HFFc6 (cell line): ENCODE results near the gene CCDC85A. TPM values are rescaled to one million over a fixed set of nuclear protein-coding genes. Genes with fewer than 3 reads are reported as not detected.

Experiments
- DNase-seq: peaks from one replicate; pipeline ENCODE4 v3.0.0-alpha.2; 2018
- H3K27ac Mint-ChIP-seq: 2 replicates; pipeline ENCODE4 v1.8.0; 2020; ENCODE audit warnings: mild to moderate bottlenecking, mixed read lengths
- H3K27me3 Mint-ChIP-seq: 2 replicates; pipeline ENCODE4 v1.8.0; 2021; ENCODE audit warnings: mild to moderate bottlenecking, moderate library complexity, mixed read lengths; ENCODE audit not compliant: insufficient read depth
- H3K36me3 Mint-ChIP-seq: 2 replicates; pipeline ENCODE4 v1.8.0; 2021; ENCODE audit warnings: low read depth, mixed read lengths
- H3K4me1 Mint-ChIP-seq: 2 replicates; pipeline ENCODE4 v1.8.0; 2020; ENCODE audit warnings: low read depth, mixed read lengths
- H3K4me3 Mint-ChIP-seq: 2 replicates; pipeline ENCODE4 v1.8.0; 2020; ENCODE audit warnings: mild to moderate bottlenecking, moderate library complexity, mixed read lengths
- H3K9me3 Mint-ChIP-seq: 2 replicates; pipeline ENCODE4 v1.8.0; 2020; ENCODE audit warnings: mild to moderate bottlenecking, mixed read lengths
- total RNA-seq, 6 experiments: library from RNA; stranded (reverse); fragmentation: NEBNext Ultra II Directional; extraction: Animal tissue kit (Norgen Biotek cat#: 25700); gene quantifications; 2 replicates in 1 of 6; 3 replicates in 5 of 6; pipeline ENCODE4 v1.2.3, GENCODE V29; 2021
- TF ChIP-seq, protein P1 (sequence below): fragments of 200-600 bp; sonication (generic); IDR thresholded peaks from 2 replicates; pipeline ENCODE4 v1.5.0; 2021; ENCODE audit warnings: antibody characterized with exemption, mild to moderate bottlenecking

CCDC85A gene
- total RNA-seq, 6 experiments from 2014 or later, result 25.5 to 39.3 (median 36.9) TPM

- TF ChIP-seq, protein P1, sequence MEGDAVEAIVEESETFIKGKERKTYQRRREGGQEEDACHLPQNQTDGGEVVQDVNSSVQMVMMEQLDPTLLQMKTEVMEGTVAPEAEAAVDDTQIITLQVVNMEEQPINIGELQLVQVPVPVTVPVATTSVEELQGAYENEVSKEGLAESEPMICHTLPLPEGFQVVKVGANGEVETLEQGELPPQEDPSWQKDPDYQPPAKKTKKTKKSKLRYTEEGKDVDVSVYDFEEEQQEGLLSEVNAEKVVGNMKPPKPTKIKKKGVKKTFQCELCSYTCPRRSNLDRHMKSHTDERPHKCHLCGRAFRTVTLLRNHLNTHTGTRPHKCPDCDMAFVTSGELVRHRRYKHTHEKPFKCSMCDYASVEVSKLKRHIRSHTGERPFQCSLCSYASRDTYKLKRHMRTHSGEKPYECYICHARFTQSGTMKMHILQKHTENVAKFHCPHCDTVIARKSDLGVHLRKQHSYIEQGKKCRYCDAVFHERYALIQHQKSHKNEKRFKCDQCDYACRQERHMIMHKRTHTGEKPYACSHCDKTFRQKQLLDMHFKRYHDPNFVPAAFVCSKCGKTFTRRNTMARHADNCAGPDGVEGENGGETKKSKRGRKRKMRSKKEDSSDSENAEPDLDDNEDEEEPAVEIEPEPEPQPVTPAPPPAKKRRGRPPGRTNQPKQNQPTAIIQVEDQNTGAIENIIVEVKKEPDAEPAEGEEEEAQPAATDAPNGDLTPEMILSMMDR, result no peak
- Mint-ChIP-seq H3K9me3 (no peaks in the 10 kb centered on the region), H3K4me1 (peaks cover 97% of the 10 kb centered on the region), H3K27me3 (no peaks in the 10 kb centered on the region; the same call in 1 of the 2 replicates), H3K27ac (peak overlapping the region; percentile 11), H3K4me3 (no peak overlapping the region), H3K36me3 (peaks cover 67% of the 10 kb centered on the region)
- no peak for DNase-seq
These were observed 27.3 kb downstream of the CCDC85A start for GRCh38 chr2:56211048-56211447.

- Mint-ChIP-seq H3K4me3 (no peak overlapping the region; the same call in 1 of the 2 replicates), H3K9me3 (no peaks in the 10 kb centered on the region), H3K27ac (no peak overlapping the region), H3K27me3 (no peaks in the 10 kb centered on the region; the same call in 1 of the 2 replicates), H3K36me3 (peaks cover 50% of the 10 kb centered on the region), H3K4me1 (peaks cover 88% of the 10 kb centered on the region)
- no peak for DNase-seq
- TF ChIP-seq, protein P1, result no peak
These were observed 32.1 kb downstream of the CCDC85A start for GRCh38 chr2:56215911-56216310.

DNA sequence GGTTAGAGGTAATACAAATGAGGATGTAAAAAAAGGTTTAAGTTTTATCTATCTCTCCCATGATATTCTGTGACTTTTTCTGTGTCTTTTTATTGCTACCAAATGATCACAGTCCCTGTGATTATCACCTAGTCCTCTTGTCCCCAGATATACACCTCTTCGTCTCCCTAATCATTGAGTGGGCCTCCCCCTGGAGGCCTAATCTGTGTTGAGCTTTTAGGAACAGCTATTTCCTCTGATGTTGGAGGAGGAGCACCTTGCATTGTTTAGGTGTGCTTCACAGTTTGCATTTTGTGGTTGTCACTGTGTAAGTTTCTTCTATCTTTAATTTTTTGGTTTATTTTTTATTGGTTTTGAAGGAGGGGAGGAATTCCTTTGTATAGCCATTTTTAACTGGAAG is 33.3 kb downstream of the CCDC85A start:
- H3K36me3 Mint-ChIP-seq, result peaks cover 45% of the 10 kb centered on the region
- TF ChIP-seq, protein P1, result peak; percentile 44

GRCh38 chr2:56222481-56222880 is 38.7 kb downstream of the CCDC85A start:
- TF ChIP-seq, protein P1, result no peak
- DNase-seq, result no peak
- Mint-ChIP-seq H3K9me3 (no peaks in the 10 kb centered on the region), H3K4me1 (peaks cover 89% of the 10 kb centered on the region), H3K4me3 (peak overlapping the region; percentile 36; the same call in 1 of the 2 replicates), H3K27me3 (no peaks in the 10 kb centered on the region), H3K27ac (peak overlapping the region; percentile 43; the same call in 1 of the 2 replicates), H3K36me3 (peaks cover 15% of the 10 kb centered on the region; the same call in 1 of the 2 replicates)

More for the DNA sequence above, 33.3 kb downstream of the CCDC85A start:
- peak overlapping the region; percentile 58 for H3K4me3 Mint-ChIP-seq
- no peak for DNase-seq
- H3K27ac Mint-ChIP-seq, result peak overlapping the region; percentile 44
- H3K27me3 Mint-ChIP-seq, result no peaks in the 10 kb centered on the region; the same call in 1 of the 2 replicates
- no peaks in the 10 kb centered on the region for H3K9me3 Mint-ChIP-seq
- H3K4me1 Mint-ChIP-seq, result peaks cover 87% of the 10 kb centered on the region

GRCh38 chr2:56224316-56224715 is 40.5 kb downstream of the CCDC85A start:
- no peaks in the 10 kb centered on the region for H3K27me3 Mint-ChIP-seq
- peak overlapping the region; percentile 60 for H3K4me3 Mint-ChIP-seq
- H3K27ac Mint-ChIP-seq, result no peak overlapping the region; the same call in 1 of the 2 replicates
- peaks cover 14% of the 10 kb centered on the region; the same call in 1 of the 2 replicates for H3K36me3 Mint-ChIP-seq
- H3K9me3 Mint-ChIP-seq, result no peaks in the 10 kb centered on the region
- no peak for DNase-seq
- H3K4me1 Mint-ChIP-seq, result peaks cover 93% of the 10 kb centered on the region
- TF ChIP-seq, protein P1, result no peak
